OCI-LY3 (cell line): ENCODE measurements around the gene RFTN1.

ENCODE experiments used
- EZH2phosphoT487 ChIP-seq: fragments of 200-600 bp; shearing (Covaris generic); IDR thresholded peaks from 2 replicates; pipeline ENCODE4 v1.6.1; 2018; ENCODE audit warnings: antibody characterized with exemption, mixed run types, low read depth
- TF ChIP-seq, protein P1 (sequence below): fragments of 200-600, 300-600 bp; sonication (generic); IDR thresholded peaks from 2 replicates; pipeline ENCODE4 v1.5.1; 2014; ENCODE audit warnings: antibody characterized with exemption, low read length, low read depth

DNA sequence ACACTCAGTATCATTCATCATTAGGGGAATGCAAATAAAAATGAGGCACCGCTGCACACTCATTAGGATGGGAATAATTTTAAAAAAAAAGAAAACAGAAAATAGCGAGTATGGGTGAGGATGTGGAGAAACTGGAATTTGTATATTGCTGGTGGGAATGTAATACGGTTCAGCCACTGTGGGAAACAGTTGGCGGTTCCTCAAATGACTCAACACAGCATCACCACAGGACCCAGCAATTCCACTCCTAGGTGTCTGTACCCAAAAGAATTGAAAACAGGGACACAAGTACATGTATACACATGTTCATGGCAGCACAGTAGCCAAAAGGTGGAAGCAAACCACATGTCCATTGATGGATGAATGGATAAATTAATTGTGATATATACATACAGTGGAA, 35.2 kb upstream of the RFTN1 start:
- TF ChIP-seq, protein P1, sequence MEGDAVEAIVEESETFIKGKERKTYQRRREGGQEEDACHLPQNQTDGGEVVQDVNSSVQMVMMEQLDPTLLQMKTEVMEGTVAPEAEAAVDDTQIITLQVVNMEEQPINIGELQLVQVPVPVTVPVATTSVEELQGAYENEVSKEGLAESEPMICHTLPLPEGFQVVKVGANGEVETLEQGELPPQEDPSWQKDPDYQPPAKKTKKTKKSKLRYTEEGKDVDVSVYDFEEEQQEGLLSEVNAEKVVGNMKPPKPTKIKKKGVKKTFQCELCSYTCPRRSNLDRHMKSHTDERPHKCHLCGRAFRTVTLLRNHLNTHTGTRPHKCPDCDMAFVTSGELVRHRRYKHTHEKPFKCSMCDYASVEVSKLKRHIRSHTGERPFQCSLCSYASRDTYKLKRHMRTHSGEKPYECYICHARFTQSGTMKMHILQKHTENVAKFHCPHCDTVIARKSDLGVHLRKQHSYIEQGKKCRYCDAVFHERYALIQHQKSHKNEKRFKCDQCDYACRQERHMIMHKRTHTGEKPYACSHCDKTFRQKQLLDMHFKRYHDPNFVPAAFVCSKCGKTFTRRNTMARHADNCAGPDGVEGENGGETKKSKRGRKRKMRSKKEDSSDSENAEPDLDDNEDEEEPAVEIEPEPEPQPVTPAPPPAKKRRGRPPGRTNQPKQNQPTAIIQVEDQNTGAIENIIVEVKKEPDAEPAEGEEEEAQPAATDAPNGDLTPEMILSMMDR, result no peak
- TF ChIP-seq EZH2phosphoT487, result no peak
